Spleen (tissue), 11 donors: ENCODE data around the gene NEUROG3. TPM values are rescaled to one million over a fixed set of nuclear protein-coding genes. Genes with fewer than 3 reads are reported as not detected.

Experiments
- DNase-seq: peaks from one replicate; pipeline ENCODE4 v3.0.0-alpha.2; 2020
- H3K27ac ChIP-seq, 8 donors: fragments of 200-600 bp; sonication (generic) in 7 of 8; 1 replicate in 4 of 8; 2 replicates in 4 of 8; pipeline versions ENCODE4 v1.5.0 to v1.8.0; 2016 to 2021; ENCODE audit warnings: inconsistent platforms in 4 of 8, mild to moderate bottlenecking in 4 of 8, moderate library complexity in 1 of 8
- H3K27me3 ChIP-seq, 7 donors: fragments of 200-600 bp; sonication (generic) in 6 of 7; replicated peaks in 1 of 7; 1 replicate in 4 of 7; 2 replicates in 3 of 7; pipeline versions ENCODE4 v1.5.0 to v1.8.0; 2016 to 2021; ENCODE audit warnings: inconsistent platforms in 3 of 7, mild to moderate bottlenecking in 1 of 7
- H3K36me3 ChIP-seq, 6 donors: fragments of 200-600 bp; sonication (generic) in 5 of 6; 1 replicate in 4 of 6; 2 replicates in 2 of 6; pipeline versions ENCODE4 v1.5.0 to v1.8.0; 2016 to 2021; ENCODE audit warnings: inconsistent platforms in 2 of 6
- H3K4me1 ChIP-seq, 6 donors: fragments of 200-600 bp; sonication (generic) in 5 of 6; 1 replicate in 3 of 6; 2 replicates in 3 of 6; pipeline versions ENCODE4 v1.5.0 to v1.8.0; 2016 to 2021; ENCODE audit warnings: inconsistent platforms in 3 of 6
- H3K4me3 ChIP-seq, 8 donors: fragments of 200-600 bp; sonication (generic) in 7 of 8; 1 replicate in 4 of 8; 2 replicates in 4 of 8; pipeline versions ENCODE4 v1.5.0 to v1.8.0; 2016 to 2021; ENCODE audit warnings: inconsistent platforms in 4 of 8, mild to moderate bottlenecking in 4 of 8, moderate library complexity in 2 of 8
- H3K9me3 ChIP-seq, 8 donors: fragments of 200-600 bp; sonication (generic) in 7 of 8; 1 replicate in 4 of 8; 2 replicates in 4 of 8; pipeline versions ENCODE4 v1.5.0 to v1.8.0; 2016 to 2021; ENCODE audit warnings: inconsistent platforms in 4 of 8
- CTCF ChIP-seq, 11 experiments: fragments of 200-600 bp in 7 of 11; fragments of 450-650 bp in 4 of 11; sonication (generic) in 4 of 11; IDR thresholded peaks in 8 of 11; conservative IDR thresholded peaks in 3 of 11; 1 replicate in 7 of 11; 2 replicates in 4 of 11; pipeline versions ENCODE4 v1.4.0 to v1.8.0; 2016 to 2021; ENCODE audit warnings: antibody characterized with exemption in 11 of 11, inconsistent platforms in 4 of 11, mild to moderate bottlenecking in 1 of 11
- POLR2A ChIP-seq, 3 donors: fragments of 450-650 bp; IDR thresholded peaks; one replicate each; pipeline ENCODE4 v1.5.1; 2017; ENCODE audit warnings: antibody characterized with exemption in 3 of 3, mild to moderate bottlenecking in 1 of 3
- POLR2AphosphoS5 ChIP-seq, 3 donors: sonication (generic); formaldehyde crosslinking; IDR thresholded peaks; one replicate each; pipeline ENCODE4 v1.5.1; 2017; ENCODE audit warnings: antibody characterized with exemption in 3 of 3
- WGBS, 5 donors: extraction: QIAGEN DNeasy Blood & Tissue Kit in 3 of 5; methylation state at CpG; one replicate each; pipeline versions ENCODE4 v1.1.5 to v1.1.7; 2013 to 2018; 5-methylcytosine and 5-hydroxymethylcytosine counted together
- intact Hi-C: fragments of 100-400 bp; cut with DNase I; formaldehyde crosslinking; loops from one replicate; pipeline ENCODE4 v1.15.0; 2023; ENCODE audit warnings: low total_unique reads
- polyA plus RNA-seq, 3 donors: library from polyadenylated mRNA; stranded (reverse); fragments of 200-250 nt; gene quantifications; one replicate each; pipeline ENCODE4 v1.2.1, GENCODE V29; 2013
- total RNA-seq, 7 donors: library from RNA; depleted of rRNA in 3 of 7; stranded (reverse); fragments of >200 nt in 3 of 7; fragmentation: NEBNext Ultra II Directional in 4 of 7; extraction: Animal tissue kit (Norgen Biotek cat#: 25700) in 4 of 7; gene quantifications; one replicate each; pipeline versions ENCODE4 v1.1.0 to v1.2.1, GENCODE V29; 2016 to 2021
- donor health status: healthy with polysubstance abuse.
- donor health status: DM: no; HTN: no; CAD: no; lungs with moderate emphysema.
- donor health status: DM: no; HTN: no; CAD: no.
- donor health status: Bipolar disorder and iron deficiency.
- donor health status: healthy.
- donor health status: DM: no; HTN: no; CAD: no.
- donor health status: DM: yes; HTN: yes; CAD: no.

NEUROG3 gene
- total and polyA plus RNA-seq, 10 donors, result 0.06 TPM; not detected in 8

DNA sequence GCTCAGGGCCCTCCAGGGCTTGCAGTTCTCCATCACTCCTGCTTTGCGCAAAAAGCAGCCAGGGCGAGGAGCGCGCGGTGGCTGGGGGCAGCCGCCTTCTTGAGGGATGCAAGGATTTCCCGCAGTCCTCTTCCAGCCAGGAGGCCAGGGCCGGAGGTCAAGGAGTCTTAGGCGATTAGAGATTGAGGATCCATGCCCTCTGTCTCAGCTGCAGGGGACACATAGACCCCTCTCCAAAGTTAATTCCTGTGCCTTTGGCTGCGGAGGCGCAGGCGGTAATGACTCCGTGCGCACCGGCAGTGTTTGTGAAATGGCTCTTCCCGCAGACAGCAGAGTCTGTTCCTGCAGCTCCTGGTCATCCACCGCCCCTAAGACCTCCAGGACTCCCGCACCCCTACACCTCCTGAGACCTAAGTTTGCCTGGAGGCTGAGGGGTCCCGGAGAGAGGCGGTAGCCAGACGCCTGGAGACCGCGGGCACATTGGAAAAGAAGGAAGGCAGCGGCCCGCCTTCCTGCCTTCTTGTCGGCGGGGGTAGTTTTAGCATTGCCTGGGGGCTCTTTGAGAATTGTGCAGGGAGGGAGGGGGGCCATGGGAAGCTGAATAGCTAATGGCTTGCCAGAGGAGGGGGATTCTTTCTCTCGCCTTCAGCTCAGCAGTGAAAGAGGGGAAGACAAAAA lies 3.3 kb upstream of the NEUROG3 start:
- Histone ChIP-seq H3K4me3 (no peak overlapping the region), H3K9me3 (no peaks in the 10 kb centered on the region), H3K36me3 (no peaks in the 10 kb centered on the region), H3K27me3 (peaks cover 0 to 100% (median 85%) of the 10 kb centered on the region in 7 donors), H3K4me1 (peaks cover 25 to 38% (median 34%) of the 10 kb centered on the region in 6 donors), H3K27ac (no peak overlapping the region)
- DNase-seq, result no peak
- WGBS, 5 donors, result 2 to 7% (median 4%) methylated on average over 20 to 28 of the region's 28 CpGs
- intact Hi-C loops, result no loop called here
- TF ChIP-seq POLR2AphosphoS5 (IDR thresholded peaks at IDR 0.05) (no peak), POLR2A (IDR thresholded peaks at IDR 0.05) (no peak), CTCF (IDR thresholded peaks at IDR 0.05 in 8 of 11, conservative IDR thresholded peaks at IDR 0.05 in 3 of 11) (no peak)

DNA sequence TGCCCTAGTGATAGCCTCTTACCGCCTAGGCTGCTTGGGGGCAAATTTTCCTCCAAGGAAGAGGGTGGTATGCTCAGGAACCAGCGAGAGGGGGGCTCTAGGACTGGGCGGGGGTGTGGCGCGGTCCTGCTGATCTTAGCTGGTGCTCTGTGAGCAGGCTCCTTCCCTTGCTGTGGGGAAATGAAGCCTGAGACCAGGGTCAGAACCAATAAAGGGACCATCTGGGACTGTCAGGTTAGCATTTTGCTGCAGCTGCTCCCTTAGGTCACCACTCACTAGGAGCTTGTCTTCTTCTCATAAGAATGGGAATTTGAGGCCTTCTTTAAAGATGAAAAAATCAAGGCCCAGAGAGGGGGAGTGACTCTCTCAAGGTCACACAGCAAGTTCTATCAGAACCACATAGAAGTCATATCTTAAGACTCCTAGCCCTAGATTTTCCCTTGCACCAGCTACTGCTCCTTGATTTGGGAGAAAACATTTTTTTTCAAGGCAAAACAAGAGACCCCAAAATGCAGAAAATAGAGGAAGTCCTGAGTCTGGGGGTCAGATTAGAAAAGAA lies 2.0 kb upstream of the NEUROG3 start:
- H3K4me3 ChIP-seq, result no peak overlapping the region
- peaks cover 0 to 100% (median 93%) of the 10 kb centered on the region in 7 donors for H3K27me3 ChIP-seq
- TF ChIP-seq POLR2AphosphoS5 (IDR thresholded peaks at IDR 0.05) (no peak), POLR2A (IDR thresholded peaks at IDR 0.05) (no peak), CTCF (IDR thresholded peaks at IDR 0.05 in 8 of 11, conservative IDR thresholded peaks at IDR 0.05 in 3 of 11) (no peak)
- no peak overlapping the region for H3K27ac ChIP-seq
- H3K4me1 ChIP-seq, result peaks cover 25 to 39% (median 34%) of the 10 kb centered on the region in 6 donors
- no peak for DNase-seq
- no peaks in the 10 kb centered on the region for H3K36me3 ChIP-seq
- no peaks in the 10 kb centered on the region for H3K9me3 ChIP-seq
- intact Hi-C loops, result no loop called here
- 3 to 12% (median 8%) methylated on average over 5 of the region's 5 CpGs for WGBS, 5 donors

GRCh38 chr10:69574571-69574978 lies 1.4 kb upstream of the NEUROG3 start:
- Histone ChIP-seq H3K9me3 (no peaks in the 10 kb centered on the region), H3K27me3 (peaks cover 0 to 100% (median 93%) of the 10 kb centered on the region in 7 donors), H3K36me3 (no peaks in the 10 kb centered on the region), H3K4me3 (peak overlapping the region in 1 of 8 donors; percentile 13), H3K4me1 (peaks cover 25 to 39% (median 34%) of the 10 kb centered on the region in 6 donors), H3K27ac (no peak overlapping the region)
- no peak for TF ChIP-seq CTCF (IDR thresholded peaks at IDR 0.05 in 8 of 11, conservative IDR thresholded peaks at IDR 0.05 in 3 of 11)
- TF ChIP-seq POLR2A (IDR thresholded peaks at IDR 0.05), result no peak
- TF ChIP-seq POLR2AphosphoS5 (IDR thresholded peaks at IDR 0.05), result no peak
- WGBS, 5 donors, result 1 to 5% (median 3%) methylated on average over 12 of the region's 12 CpGs
- no peak for DNase-seq
- intact Hi-C loops, result no loop called here
